Measurements from ENCODE around the gene GLI3.

GLI3 gene

DNA sequence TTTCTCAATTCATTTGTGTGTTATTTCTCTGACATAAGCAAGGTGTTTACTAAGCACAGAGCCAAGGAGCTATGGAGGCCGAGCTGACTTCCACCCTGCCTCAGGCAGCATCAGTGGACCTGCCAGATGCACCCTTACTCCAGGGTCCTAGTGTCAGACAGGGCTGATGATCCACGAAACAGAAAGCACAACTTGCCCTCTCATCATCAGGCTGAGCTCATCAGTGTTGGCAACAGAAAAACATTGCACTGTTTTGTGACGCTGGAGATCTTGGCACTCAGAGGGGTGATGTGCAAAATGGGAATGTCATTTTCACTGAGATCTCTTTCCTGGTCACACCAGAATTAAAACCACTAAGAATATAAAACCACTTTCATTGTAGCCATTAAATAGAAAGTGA is 201.8 kb downstream of the GLI3 start:
- DNase-seq (ENCODE audit: low spot score), result no peak

DNA sequence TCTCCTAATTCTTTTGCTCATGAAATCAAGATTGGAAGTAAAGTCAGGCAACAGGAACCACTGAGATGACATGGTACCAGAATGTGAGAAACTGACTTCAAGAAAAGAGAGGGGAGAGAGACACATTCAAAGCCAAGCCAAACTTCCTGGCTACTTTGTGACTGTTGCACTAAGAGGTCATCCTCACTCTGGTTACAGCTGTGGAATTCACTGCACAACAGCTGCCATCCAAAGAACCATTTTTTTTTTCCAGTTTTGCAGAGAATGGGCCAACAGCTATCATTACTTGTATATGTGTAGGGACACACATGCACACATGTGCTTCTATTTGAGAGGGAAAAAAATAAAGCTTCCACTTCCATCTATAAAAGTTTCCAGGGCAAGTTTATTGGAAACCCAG is 203.5 kb downstream of the GLI3 start:
- no peak for DNase-seq (ENCODE audit: low spot score)

DNA sequence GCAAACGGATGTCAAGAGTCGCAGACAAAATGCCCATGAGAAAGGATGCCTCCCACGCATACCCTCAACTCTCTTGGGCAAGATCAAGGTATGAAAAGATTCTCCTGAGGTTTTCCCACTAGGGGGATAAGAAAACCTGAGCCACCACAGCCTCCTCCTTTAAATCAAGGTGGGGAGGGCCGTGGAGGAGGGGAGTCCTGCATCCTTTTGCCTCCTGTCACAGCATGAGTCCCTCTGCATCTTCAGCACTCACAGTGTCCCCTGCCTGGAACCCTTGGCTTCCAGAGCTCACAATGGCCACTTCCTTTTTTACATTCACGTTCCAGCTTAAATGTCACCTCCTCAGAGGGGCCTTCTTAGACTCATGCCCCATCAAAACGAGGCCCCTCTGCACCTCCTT is 207.6 kb downstream of the GLI3 start:
- no peak for DNase-seq (ENCODE audit: low spot score)

DNA sequence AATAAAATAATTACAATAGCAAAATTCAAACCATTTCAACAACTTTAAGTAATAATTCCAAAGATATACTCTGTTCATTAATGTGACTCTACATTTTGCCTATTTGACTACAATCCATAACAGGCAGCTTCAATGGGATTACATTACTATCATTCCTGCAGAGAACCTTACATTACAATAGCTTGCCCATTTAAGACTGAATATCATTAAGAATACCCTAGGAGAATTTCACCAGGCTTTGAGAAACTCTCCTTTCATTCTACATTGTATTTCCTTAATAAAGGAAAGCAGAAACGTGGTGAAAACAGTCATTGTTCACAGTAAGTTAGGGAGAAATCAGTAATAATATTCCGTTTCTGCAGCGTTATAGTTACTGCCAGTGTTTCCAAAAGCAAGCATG is 209.5 kb downstream of the GLI3 start:
- no peak for DNase-seq (ENCODE audit: low spot score)

DNA sequence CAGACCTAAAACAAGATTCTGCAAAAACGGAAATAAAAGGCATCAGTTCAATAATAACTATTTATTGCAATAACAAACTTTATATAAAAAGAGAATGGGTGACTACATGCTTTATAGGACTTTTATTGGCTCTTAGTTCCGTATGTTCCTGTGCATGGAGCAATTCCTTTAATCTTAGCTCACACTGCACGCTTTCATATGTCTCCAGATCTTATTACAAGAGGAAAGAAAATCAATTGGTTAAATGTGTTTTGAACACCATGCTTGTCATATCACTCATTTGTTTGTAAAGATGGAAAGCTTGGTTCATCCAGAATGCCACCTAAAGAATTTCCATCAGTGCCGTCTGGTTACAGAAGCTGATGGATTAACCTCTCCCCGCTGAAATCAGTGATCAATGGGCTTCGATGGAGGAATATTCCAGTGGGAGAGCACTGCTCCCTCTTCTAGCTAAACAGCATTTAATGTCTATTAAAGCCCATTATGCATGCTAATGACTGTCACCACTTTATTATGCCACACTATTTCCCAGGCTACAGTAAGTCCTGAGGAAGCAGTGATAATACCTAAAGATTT is 210.3 kb downstream of the GLI3 start:
- no peak for DNase-seq (ENCODE audit: low spot score)

DNA sequence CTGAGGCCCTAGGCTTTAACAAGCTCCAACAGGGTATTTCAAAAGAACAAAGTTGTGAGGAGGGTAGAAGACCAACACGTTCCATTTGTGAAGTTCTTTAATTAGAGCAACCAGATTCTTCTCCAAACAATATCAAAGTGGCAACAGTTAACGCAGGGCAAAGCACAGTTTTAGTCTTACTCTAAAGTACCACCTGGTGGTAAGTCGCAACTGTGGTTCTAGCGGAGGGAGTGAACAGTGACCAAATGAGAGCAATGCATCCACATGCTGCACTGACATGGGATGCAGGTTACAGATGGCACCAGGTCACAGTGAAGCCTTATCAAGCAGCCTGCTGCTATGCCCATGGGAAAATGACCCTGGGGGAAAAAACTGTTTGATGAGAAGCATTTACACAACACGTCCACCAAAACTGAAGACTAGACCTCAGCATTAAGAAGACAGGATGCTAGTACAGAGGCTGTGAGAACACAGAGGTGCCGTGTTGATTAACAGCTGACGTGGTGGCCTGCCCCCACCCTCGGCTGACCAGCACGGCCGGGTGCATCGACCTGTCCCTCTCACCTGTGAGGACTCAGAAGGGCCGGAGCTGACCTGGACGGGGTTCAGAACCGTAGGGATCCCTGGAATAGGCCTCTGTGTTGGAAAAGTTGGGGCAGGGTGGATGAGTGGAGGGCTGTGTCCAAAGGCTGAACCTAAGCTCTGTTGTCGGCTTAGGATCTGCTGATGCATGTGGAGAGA is 211.2 kb downstream of the GLI3 start:
- no peak for DNase-seq (ENCODE audit: low spot score)

DNA sequence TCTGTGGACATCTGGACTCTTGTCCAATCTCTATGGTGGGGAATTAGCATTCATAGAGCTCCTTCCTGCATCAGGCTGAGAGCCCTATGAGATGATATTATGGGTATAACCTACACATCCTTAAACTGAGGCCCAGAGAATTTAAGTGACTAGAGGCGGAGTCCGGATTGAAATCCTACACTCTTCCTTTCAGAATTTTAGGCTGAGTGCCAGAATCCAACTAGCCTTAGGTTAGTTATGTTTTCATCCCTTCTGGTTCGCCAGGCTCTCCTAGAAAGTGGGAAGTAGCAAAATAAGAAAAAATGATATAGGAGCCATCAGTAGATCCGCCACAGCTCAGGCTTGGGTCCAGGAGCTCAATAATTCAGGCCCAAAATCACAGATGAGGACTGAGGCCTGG is 212.5 kb downstream of the GLI3 start:
- DNase-seq (ENCODE audit: low spot score), result no peak

DNA sequence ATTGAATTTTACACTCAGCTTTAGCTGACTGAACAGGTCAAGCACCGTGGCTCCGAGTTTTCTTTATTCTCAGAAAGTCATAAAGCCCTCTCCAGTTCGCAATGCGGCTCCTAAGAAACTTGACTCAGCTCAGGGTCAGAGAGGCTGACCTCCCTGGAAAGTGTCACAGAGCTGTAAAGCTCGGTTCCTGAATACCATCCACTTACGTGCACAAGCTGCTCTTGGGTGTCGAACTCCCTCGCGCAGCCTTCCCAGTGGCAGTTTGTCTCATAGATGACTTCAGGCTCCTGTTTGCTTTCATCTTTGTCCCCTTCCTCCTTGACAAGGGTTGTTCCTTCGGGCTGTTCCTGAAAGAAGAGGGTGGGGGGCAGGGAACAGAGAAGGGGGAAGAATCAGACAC is 213.7 kb downstream of the GLI3 start:
- no peak for DNase-seq (ENCODE audit: low spot score)

DNA sequence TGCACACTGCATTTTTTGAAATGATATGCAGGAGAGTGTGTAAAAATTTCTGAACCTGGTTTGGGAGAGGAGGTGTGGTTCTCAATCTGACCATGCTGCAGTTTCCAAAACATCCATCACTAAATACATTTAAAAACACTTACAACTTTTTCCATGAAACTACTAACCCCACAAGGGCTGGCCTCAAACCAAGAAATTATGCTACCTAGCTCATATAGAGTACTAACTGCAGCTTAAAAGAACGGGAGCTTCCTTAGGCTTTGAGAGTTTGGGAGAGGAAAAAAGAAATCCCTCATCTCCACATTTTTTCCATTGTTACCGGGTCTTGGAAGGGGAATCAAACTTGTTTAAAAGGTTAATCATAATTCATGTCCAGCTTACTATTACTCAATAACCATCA is 214.2 kb downstream of the GLI3 start:
- no peak for DNase-seq (ENCODE audit: low spot score)

DNA sequence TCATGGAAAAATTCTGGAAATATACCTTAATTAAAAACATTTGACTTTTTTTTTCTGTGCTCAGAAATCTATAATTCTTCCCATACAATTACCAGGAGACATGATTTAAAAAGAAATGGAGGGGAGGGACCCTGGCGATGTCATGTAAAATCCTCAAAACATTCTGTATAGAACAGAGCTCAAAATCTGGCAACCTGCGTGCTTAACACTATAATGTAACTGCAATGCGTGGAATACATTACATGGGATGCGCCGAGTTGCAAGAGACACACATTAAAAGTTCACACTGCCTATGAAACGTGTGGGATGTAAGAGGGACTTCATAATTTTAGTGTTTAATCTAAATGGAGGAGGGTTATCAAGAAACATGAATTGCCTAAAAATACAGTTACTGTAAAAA is 215.0 kb downstream of the GLI3 start:
- no peak for DNase-seq (ENCODE audit: low spot score)

DNA sequence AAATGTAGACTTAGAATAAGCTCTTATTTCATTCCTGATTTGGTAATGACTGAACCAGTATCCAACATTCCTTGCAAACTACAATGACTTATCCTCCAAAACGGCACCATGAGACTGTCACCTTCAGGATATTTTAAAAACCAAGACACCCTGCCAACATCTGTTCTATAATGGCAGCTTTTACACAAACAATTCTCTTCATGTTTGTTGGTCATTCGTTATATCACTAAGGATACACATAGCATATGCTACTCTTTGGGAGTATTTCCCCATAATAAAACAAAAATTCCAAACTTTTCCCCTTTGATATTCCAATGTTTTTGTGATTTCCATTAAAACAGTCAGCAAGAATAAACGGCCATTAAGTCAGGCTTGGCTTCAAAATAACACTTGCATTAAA is 215.4 kb downstream of the GLI3 start:
- DNase-seq (ENCODE audit: low spot score), result no peak

DNA sequence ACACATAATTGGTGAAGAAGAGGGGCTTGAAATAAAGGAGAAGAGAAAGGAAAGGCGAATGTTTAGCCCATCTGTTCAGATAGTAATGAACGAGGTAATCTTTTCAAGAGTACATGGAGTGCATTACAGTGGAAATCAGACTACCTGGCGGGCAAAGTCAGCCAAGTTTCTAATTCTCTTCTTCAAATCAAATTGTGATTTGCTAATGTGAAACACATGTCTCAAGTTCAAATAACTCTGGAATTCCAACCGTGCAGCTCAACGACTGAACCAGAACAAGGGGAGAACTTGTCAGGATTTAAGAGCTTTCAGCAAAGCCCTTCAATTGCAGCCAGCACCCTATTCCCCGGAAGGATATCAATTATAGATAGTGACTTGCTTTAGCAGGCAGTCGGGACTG is 216.9 kb downstream of the GLI3 start:
- DNase-seq (ENCODE audit: low spot score), result no peak

DNA sequence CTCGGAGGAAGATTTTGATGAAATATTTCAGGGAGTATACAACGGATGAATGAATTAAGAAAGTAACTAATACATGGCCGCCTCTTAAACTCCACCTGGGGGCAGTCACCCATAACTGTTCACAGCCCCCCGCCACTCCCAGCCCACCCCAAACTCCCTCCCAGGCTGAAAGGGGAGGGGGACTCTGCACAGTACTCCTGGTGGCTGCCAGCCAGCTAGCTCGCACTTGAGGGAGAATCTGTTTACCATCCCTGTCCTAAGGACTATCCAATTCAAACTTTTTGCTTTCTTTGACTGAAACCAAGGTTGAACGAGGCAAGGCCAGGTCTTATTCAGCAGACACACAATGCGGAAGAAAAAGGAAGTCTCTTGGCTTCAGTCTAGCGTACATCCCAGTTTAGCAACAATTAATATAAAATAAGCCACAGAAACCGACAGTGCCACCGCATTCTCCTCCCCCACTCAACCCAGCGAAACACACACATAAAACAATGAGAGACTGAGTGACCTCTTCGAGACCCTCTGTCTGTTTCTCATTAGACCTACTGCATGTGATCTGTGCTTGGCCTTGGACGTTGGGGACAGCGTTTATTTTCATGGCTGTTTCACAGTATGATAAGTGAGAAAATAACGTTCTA is 219.5 kb downstream of the GLI3 start:
- DNase-seq (ENCODE audit: low spot score), result no peak

DNA sequence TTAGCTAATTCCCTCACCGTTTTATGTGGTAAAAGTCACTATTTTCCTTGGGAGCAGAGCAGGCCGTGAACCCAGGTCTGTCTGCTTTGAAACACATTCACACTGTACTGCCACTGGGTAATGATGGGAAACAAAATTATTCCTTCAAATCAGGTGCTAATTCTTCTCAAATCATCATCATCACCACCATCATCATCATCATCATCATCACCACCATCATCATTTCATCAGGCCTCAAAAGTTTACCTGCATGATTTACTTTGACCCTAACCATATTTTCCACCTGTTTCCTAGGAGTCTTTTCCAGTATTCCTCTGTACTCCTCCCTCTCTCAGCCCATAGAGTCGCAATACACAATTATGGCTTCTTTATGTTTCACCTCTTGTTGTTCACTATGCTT is 220.5 kb downstream of the GLI3 start:
- DNase-seq (ENCODE audit: low spot score), result no peak

DNA sequence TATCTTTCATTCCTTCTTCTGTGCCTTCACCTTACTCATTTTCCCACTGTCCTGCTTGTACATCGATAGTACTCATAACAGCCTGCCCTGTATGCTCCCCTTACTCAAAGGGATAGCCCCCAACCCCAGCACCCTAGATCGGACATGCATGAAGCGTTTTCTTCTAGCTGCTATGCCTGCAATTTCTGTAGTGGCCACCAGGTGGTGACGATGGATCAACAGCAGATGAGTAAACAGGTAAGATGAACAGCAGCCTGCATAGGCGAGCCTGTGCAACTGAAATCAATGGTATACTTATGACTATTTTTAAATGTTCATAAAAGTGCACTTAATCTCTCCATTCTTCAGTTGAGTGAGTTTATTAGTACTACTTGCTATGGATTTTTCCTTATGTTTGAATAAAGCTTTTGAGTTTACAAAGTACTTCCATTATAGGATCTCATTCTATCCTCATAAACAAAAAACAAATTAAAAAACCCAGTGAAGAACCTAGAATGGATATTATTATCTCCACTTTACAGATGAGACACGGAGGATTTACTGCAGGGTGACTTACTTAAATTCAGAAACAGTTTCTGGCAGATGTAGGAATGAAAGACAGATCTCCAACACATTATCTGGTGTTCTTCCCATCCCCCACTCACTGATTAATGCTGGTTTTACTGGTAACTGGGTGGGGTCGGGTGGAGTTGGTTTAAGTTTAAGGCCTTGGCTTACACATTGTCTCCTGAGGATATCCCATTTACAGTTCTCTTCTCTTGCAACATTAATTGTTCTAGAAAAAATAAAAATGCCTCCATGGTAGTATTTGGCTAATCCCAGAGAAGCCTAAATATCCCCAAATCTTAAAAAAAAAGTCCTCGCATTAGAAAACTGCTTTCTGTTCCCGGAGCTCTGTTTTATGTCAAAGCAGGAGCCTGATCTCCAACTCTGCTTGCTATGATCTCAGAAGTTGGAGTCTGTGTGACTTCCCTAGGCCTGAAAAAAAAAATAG is 222.1 kb downstream of the GLI3 start:
- peak; percentile 50 for DNase-seq (ENCODE audit: low spot score)

DNA sequence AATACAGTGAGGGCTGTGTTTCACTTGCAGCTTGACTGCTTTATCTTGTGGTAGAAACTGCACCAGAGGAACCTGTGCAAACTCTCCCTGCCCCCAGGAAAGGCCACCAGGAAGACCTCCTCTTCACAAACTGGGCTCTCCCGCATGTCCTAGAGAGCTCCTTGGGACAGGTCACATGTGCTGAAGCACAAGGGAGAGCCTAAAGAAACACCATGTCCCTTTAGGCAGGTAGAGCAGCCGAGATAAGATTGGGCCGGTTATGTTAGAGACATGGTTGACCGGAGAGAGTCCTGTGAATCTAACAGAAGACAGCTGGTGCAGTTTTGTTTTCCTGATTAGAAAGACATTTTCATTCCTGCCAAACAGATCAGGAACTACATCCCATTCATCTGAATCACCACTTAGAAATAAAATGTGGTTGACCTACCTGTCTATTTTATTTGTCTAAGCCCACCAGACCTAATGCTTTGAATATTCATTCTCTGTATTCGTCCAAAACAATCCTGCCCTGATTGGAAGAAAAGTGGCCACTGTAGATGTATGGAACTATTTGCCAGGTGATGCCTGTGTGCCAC is 224.1 kb downstream of the GLI3 start:
- no peak for DNase-seq (ENCODE audit: low spot score)

DNA sequence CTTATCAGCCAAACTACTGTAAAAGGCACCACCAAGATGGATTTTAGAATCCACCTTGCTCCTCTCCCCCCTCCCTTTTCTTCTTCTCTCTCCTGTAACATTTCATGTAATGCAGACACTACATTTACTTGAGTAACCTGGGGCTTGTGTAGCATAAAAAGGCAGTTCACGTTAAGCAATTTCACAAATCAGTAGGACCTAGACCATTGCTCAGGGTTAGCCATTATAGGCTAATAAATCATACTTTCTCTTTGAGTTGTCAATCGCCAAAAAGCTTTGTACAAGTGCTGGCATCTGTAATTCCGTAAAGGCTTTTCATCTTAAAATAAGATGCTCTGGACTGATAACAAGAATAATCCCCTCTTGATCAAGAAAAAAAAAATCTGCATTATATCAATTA is 224.7 kb downstream of the GLI3 start:
- DNase-seq (ENCODE audit: low spot score), result no peak

DNA sequence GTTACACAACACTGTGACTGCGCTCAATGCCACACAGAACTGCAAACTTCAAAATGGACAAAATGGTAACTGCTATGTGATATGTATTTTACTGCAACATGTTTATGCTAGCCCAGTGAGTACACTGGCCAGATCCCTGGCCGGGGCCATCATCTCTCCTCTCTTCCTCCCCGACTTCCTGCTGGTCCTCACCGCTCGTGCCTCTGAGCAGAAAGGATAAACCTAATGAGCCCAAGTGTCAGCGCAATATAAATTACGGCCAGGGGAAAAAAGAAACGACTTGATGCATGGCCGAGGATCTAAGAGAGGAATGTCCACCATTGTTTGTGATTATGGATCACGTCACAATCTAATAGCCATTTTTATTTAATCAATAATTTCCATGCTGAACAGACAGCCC is 225.2 kb downstream of the GLI3 start:
- no peak for DNase-seq (ENCODE audit: low spot score)

DNA sequence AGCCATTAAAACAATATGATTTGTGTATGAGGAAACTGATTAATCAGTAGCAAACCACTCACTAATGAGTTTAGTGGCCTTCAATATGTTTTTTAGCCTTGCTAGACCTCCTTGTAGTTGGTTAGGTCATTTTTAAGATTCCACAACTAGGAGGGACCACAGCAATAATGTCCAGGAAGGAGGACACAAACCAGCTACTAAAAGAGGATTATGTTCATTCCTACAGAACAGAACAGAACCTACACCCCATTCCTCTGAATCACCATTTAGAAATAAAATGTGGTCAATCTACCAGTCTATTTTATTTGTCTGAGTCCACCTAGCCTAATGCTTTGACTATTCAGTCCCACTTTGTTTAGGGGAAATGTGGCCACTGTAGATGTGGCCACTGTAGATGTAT is 226.3 kb downstream of the GLI3 start:
- no peak for DNase-seq (ENCODE audit: low spot score)

DNA sequence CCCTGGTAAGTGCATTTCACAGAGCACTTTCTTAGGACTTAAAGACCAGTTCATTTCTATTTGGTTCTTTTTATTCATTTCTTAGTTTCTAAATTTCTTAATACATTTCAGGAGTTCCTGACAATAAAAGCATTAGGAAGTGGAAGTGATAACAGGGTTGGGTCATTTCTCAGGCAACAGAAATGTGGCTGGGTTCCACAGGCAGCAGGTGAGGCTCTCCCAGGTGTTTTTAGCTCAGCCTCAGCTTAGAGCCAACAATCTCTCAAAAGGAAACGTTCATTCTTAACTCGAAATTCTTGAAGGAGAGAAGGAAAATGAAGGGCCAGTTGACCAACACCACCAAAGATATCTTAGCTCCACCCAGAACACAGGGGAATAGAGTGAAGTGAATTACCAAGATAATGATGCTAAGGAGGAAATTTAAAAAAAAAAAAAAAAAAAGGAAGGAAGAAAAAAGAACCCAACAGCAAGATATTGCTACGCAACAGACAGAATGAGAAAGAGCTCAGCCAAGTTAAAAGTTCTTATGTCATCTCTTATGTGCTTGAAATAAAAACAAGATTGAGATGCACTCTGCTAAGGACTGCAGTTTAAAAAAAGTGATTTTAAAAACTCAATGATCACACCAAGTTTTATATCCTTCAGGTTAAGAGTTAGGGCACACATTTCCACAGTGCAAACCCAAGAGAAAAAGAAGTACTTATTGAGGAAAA is 230.1 kb downstream of the GLI3 start:
- DNase-seq (ENCODE audit: low spot score), result no peak

DNA sequence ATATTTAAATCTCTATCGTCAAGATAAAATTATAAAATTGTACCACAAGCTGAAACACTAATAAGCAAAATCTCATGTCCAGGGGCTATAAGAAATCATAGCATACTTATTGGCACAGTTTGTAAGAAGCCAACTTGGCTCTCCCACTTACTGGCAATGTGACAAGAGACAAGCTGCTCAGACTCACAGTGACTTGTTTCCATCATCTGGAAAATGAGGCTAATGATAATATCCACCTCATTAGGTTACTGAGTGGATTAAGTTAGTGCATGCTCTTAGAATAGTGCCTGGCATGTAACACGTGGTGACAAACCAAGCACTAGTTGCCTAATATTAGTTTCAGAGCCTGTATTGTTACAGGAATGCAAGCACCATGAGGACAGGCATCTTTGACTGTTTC is 234.4 kb downstream of the GLI3 start:
- DNase-seq (ENCODE audit: low spot score), result no peak
